ENCODE measurements around the gene RPS14. TPM values are rescaled to one million over a fixed set of nuclear protein-coding genes. Genes with fewer than 3 reads are reported as not detected.
A peak's percentile ranks its signal among the peaks of the same experiment; 100 is the strongest.
"Not testable (repeated sequence)": the region's sequence is repeated elsewhere in the genome, so short reads cannot be mapped to it uniquely, and the experiment has no call there.

RPS14 gene
- total RNA-seq, 1 donor from 2014 or later: 2,567 TPM

DNA sequence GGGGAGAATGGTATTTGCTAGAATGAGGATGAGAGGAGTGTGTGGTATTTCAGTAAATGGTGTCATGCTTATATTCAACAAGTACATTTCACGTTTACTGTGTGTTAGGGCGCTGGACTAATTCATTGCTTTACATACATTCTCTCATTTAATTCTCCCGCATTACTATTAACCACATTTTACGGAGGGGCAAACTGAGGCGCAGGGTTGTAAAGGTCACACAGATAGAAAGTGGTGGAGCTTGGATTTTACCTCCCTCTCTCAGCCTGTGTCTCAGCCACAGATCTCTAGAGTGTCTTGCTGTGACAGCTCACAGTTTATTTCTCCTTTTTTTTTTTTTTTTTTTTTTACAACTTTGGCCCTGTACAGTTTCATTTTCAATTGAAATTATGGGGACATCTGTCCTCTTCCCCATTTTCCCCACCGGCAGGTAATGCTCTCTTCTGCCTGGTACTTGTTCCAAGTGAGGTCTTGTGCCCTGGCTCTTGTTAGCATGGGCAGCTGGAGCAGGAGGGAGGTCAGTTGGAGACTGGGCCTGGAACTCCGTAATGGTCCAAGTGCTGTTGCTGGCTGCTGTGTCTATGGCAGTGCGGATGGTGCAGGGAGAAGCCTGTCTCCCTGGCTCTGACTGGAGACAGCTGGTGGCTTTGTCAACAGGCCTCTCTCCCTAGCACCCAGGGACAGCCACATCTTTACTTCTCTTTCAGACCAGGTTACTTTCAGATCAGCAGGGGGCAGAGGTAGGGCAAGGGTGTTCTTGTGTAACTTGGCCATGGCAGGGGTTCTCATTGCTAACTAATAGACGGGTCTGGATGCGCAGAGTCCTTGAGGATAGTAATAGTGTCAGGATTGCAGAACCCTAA lies 37.9 kb upstream of the RPS14 start:
- Mint-ChIP-seq H3K9me3 (no peaks in the 10 kb centered on the region), H3K27ac (no peak overlapping the region), H3K4me1 (peaks cover 5% of the 10 kb centered on the region), H3K4me3 (peak overlapping the region; percentile 59), H3K36me3 (ENCODE audit: low read depth) (no peaks in the 10 kb centered on the region), H3K27me3 (peaks cover 20% of the 10 kb centered on the region)
- intact Hi-C loops (cut with micrococcal nuclease): no loop called here
- DNase-seq: no peak

GRCh38 chr5:150486402-150487198 lies 37.1 kb upstream of the RPS14 start:
- Mint-ChIP-seq H3K27me3 (peaks cover 23% of the 10 kb centered on the region), H3K36me3 (ENCODE audit: low read depth) (no peaks in the 10 kb centered on the region), H3K4me1 (peaks cover 5% of the 10 kb centered on the region), H3K4me3 (peak overlapping the region; percentile 59), H3K27ac (no peak overlapping the region), H3K9me3 (no peaks in the 10 kb centered on the region)
- DNase-seq: peak; percentile 81
- intact Hi-C loops (cut with micrococcal nuclease): no loop called here

DNA sequence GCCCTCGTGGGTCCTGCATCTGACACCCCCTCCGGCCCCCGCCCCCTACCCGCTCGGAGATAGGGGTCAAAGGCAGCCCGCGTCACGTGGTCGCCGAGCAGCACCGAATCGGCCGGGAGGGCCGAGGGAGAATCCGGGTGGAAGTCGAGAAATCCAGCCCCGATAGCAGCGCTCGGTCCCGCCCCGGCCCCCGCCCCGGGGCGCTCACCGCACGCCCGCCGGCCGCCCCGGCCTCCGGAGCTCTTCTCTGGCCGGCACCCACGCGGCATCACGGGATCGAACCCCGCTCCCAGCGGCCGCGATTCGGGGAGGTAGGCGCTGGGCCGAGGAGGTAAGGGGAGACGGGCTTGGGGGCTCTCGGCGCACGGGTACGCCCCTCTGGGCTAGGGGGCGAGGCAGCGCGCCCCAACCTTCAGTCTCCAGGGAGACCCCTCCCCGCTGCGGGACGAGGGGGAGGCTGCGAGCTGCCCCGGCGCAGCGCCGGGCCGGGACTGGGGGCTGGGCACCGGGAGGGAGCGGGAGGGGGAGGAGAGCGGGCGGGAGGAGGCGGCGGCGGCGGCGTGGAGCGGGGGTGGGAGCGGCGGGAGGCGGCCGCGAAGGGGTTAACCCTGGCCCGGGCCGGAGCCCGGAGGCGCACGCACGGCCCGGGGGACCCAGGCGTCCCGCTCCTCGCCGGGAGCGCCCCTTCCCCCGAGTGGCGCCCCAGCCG lies 36.3 kb upstream of the RPS14 start:
- Mint-ChIP-seq H3K27ac (no peak overlapping the region), H3K4me3 (no peak overlapping the region), H3K36me3 (ENCODE audit: low read depth) (no peaks in the 10 kb centered on the region), H3K4me1 (peaks cover 5% of the 10 kb centered on the region), H3K9me3 (no peaks in the 10 kb centered on the region), H3K27me3 (peaks cover 24% of the 10 kb centered on the region)
- intact Hi-C loops (cut with micrococcal nuclease): no loop called here
- no peak for DNase-seq

DNA sequence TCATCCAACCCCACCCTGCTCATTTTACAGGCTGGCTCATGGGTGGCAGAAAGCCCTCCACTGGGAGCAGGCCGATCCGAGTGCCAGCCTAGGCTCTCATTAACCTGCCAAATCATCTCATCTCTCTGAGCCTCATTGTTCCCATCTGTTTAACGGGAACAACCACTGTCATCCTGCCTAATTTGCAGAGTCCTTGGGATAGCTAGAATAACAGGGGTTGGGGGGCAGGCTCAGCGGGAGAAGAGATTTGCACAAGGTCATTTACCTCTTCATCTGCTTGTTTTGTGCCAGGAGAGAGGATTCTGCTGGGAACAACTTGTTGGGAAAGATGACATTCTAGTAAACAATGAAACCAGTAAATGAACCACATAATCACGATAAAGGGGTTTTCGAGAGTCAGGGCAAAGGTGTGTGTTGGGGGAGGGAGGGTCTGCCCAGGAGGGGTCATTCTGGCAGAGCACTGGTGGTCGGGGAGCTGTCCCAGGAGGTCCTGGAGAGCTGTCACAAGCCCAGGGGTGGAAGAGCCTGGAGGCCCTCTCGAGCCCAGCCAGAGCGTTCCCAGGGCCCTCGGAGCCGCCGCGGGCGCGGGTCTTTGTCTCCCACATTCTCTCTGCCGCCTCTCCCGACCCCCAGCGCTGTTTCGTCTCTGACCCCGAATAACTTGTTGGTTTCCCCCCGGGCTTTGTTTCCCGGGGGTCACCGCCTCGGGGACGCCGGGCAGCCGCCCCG lies 35.6 kb upstream of the RPS14 start:
- peaks cover 5% of the 10 kb centered on the region for H3K4me1 Mint-ChIP-seq
- H3K4me3 Mint-ChIP-seq: peak overlapping the region; percentile 71
- intact Hi-C loops (cut with micrococcal nuclease): no loop called here
- no peaks in the 10 kb centered on the region for H3K9me3 Mint-ChIP-seq
- no peaks in the 10 kb centered on the region for H3K36me3 Mint-ChIP-seq (ENCODE audit: low read depth)
- H3K27me3 Mint-ChIP-seq: peaks cover 25% of the 10 kb centered on the region
- no peak for DNase-seq
- peak overlapping the region; percentile 16 for H3K27ac Mint-ChIP-seq

- H3K27me3 Mint-ChIP-seq: peaks cover 19% of the 10 kb centered on the region
- intact Hi-C loops (cut with micrococcal nuclease): no loop called here
- no peaks in the 10 kb centered on the region for H3K9me3 Mint-ChIP-seq
- no peak for DNase-seq
- no peaks in the 10 kb centered on the region for H3K36me3 Mint-ChIP-seq (ENCODE audit: low read depth)
- H3K27ac Mint-ChIP-seq: no peak overlapping the region
- H3K4me3 Mint-ChIP-seq: no peak overlapping the region
- peaks cover under 1% of the 10 kb centered on the region for H3K4me1 Mint-ChIP-seq
Observed at GRCh38 chr5:150481972-150482406, 32.5 kb upstream of the RPS14 start.

GRCh38 chr5:150481708-150481965 lies 32.1 kb upstream of the RPS14 start:
- H3K27ac Mint-ChIP-seq: no peak overlapping the region
- no peak overlapping the region for H3K4me3 Mint-ChIP-seq
- no peaks in the 10 kb centered on the region for H3K36me3 Mint-ChIP-seq (ENCODE audit: low read depth)
- H3K27me3 Mint-ChIP-seq: peaks cover 18% of the 10 kb centered on the region
- H3K9me3 Mint-ChIP-seq: no peaks in the 10 kb centered on the region
- intact Hi-C loops (cut with micrococcal nuclease): no loop called here
- no peak for DNase-seq
- H3K4me1 Mint-ChIP-seq: no peaks in the 10 kb centered on the region

- H3K9me3 Mint-ChIP-seq: no peaks in the 10 kb centered on the region
- DNase-seq: no peak
- intact Hi-C loops (cut with micrococcal nuclease): no loop called here
Observed at GRCh38 chr5:150479416-150479815, 29.9 kb upstream of the RPS14 start.

DNA sequence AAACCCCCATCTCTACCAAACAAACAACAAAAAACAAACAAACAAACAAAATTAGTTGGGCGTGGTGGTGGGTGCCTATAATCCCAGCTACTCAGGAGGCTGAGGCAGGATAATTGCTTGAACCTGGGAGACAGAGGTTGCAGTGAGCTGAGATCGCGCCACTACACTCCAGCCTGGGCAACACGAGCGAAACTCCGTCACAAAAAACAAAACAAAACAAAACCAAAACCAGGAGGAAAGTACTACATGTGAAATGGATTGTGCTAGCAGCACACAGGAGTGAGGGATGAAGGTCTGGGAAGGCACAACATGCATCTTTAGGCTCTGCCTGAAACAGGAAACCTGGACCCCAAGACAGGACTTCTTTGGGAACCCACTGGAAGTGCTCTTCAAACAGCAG lies 27.0 kb upstream of the RPS14 start:
- H3K4me1 Mint-ChIP-seq; H3K9me3 Mint-ChIP-seq; H3K4me3 Mint-ChIP-seq; intact Hi-C loops (cut with micrococcal nuclease); DNase-seq; H3K27me3 Mint-ChIP-seq; H3K27ac Mint-ChIP-seq; H3K36me3 Mint-ChIP-seq (ENCODE audit: low read depth): not testable (repeated sequence)

More at GRCh38 chr5:150479416-150479815, 29.9 kb upstream of the RPS14 start:
- Mint-ChIP-seq H3K27ac (no peak overlapping the region), H3K27me3 (peaks cover 13% of the 10 kb centered on the region), H3K4me3 (no peak overlapping the region), H3K36me3 (ENCODE audit: low read depth) (no peaks in the 10 kb centered on the region), H3K4me1 (no peaks in the 10 kb centered on the region)

- intact Hi-C loops (cut with micrococcal nuclease): no loop called here
- Mint-ChIP-seq H3K27ac (no peak overlapping the region), H3K27me3 (peaks cover 1% of the 10 kb centered on the region), H3K4me1 (no peaks in the 10 kb centered on the region), H3K36me3 (ENCODE audit: low read depth) (no peaks in the 10 kb centered on the region), H3K4me3 (no peak overlapping the region), H3K9me3 (no peaks in the 10 kb centered on the region)
- DNase-seq: no peak
Observed at GRCh38 chr5:150473673-150474358, 24.3 kb upstream of the RPS14 start.

DNA sequence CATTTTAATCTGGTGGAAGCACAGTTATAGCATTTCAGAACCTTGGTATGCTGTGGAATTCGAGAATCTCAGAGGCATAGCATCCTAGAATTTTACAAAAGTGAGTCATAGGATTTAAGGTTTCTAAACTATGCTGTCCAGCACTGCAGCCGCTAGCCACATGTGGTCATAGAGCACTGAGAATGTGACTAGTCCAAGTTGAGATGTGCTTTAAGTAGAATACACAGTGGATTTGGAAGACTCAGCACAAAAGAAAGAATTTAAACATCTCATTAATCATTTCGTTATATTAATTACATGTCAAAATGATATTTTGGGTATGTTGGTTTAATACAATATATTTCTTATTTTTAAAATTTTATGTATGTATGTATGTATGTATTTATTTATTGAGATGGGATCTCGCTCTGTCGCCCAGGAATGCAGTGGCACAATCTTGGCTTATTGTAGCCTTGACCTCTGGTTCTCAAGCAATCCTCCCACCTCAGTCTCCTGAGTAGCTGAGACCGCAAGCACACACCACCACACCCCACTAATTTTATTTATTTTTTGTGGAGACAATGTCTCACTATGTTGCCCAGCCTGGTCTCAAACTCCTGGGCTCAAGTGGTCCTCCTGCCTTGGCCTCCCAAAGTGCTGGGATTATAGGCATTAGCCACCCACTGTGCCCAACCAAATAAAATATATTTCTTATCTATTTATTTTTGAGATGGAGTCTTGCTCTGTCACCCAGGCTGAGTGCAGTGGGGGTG lies 20.4 kb upstream of the RPS14 start:
- H3K4me1 Mint-ChIP-seq: no peaks in the 10 kb centered on the region
- H3K27me3 Mint-ChIP-seq: peaks cover 1% of the 10 kb centered on the region
- no peaks in the 10 kb centered on the region for H3K36me3 Mint-ChIP-seq (ENCODE audit: low read depth)
- DNase-seq: no peak
- H3K9me3 Mint-ChIP-seq: no peaks in the 10 kb centered on the region
- intact Hi-C loops (cut with micrococcal nuclease): no loop called here
- H3K4me3 Mint-ChIP-seq: no peak overlapping the region
- H3K27ac Mint-ChIP-seq: no peak overlapping the region

DNA sequence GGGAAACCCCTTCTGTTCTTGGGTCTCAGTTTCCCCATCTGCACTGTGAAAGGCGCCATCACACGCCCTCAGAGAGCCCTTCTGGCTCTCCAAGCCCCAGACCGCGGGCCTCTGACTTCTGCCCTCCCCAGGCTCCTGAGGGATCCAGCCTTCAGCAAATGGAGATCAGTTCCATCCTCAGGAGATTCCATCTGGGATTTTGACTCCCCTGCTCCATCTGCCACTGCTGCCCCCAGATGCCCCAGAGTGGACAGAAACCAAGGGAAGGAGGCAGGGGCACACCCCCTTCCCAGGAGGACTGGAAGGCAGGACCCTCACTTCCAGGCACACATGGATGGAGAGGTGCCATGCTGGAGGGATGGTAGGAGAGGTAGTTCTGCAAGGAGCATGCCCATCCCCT lies 18.7 kb upstream of the RPS14 start:
- Mint-ChIP-seq H3K4me1 (no peaks in the 10 kb centered on the region), H3K4me3 (no peak overlapping the region), H3K9me3 (no peaks in the 10 kb centered on the region), H3K27me3 (peaks cover 1% of the 10 kb centered on the region), H3K36me3 (ENCODE audit: low read depth) (no peaks in the 10 kb centered on the region), H3K27ac (no peak overlapping the region)
- intact Hi-C loops (cut with micrococcal nuclease): no loop called here
- no peak for DNase-seq

GRCh38 chr5:150465927-150466326 lies 16.4 kb upstream of the RPS14 start:
- Mint-ChIP-seq H3K4me1 (peaks cover 3% of the 10 kb centered on the region), H3K9me3 (no peaks in the 10 kb centered on the region), H3K27me3 (no peaks in the 10 kb centered on the region), H3K27ac (no peak overlapping the region), H3K36me3 (ENCODE audit: low read depth) (no peaks in the 10 kb centered on the region), H3K4me3 (no peak overlapping the region)
- intact Hi-C loops (cut with micrococcal nuclease): no loop called here
- DNase-seq: no peak

Measured in activated CD4-positive, alpha-beta T cell treated with anti-CD3 and anti-CD28 coated beads, Interleukin-2, amount 10 ng/mL, durations not matched to agents 24 days and 14 days (primary cell).